HEK293 (cell line): ENCODE results near the gene FGF12.
A peak's percentile ranks its signal among the peaks of the same experiment; 100 is the strongest.

Experiments
- ZNF174 ChIP-seq: fragments of 450-650 bp; formaldehyde crosslinking; IDR thresholded peaks from 2 replicates; pipeline ENCODE4 v1.5.0; 2017; ENCODE audit warnings: missing biosample characterization, mild to moderate bottlenecking, missing genetic modification characterization
- ZNF311 ChIP-seq: fragments of 450-650 bp; formaldehyde crosslinking; IDR thresholded peaks from 2 replicates; pipeline ENCODE4 v1.5.1; 2017; ENCODE audit warnings: missing biosample characterization, missing genetic modification characterization, borderline replicate concordance
- ZNF335 ChIP-seq: fragments of 450-650 bp; formaldehyde crosslinking; conservative IDR thresholded peaks from 2 replicates; pipeline ENCODE4 v1.5.1; 2016; ENCODE audit warnings: missing biosample characterization, missing genetic modification characterization
- ZNF354C ChIP-seq: fragments of 450-650 bp; formaldehyde crosslinking; IDR thresholded peaks from 2 replicates; pipeline ENCODE4 v1.5.1; 2016; ENCODE audit warnings: missing biosample characterization, missing genetic modification characterization, low read depth, borderline replicate concordance
- TF ChIP-seq, protein P1 (sequence below): fragments of 450-650 bp; formaldehyde crosslinking; IDR thresholded peaks from 2 replicates; pipeline ENCODE4 v1.5.1; 2016; ENCODE audit warnings: missing biosample characterization, missing genetic modification characterization
- TF ChIP-seq, protein P2 (sequence below): fragments of 450-650 bp; formaldehyde crosslinking; IDR thresholded peaks from 2 replicates; pipeline ENCODE4 v1.5.1; 2016; ENCODE audit warnings: missing biosample characterization, missing genetic modification characterization
- TF ChIP-seq, protein P3 (sequence below): fragments of 450-650 bp; formaldehyde crosslinking; IDR thresholded peaks from 2 replicates; pipeline ENCODE4 v1.5.1; 2017; ENCODE audit warnings: missing biosample characterization, missing genetic modification characterization

DNA sequence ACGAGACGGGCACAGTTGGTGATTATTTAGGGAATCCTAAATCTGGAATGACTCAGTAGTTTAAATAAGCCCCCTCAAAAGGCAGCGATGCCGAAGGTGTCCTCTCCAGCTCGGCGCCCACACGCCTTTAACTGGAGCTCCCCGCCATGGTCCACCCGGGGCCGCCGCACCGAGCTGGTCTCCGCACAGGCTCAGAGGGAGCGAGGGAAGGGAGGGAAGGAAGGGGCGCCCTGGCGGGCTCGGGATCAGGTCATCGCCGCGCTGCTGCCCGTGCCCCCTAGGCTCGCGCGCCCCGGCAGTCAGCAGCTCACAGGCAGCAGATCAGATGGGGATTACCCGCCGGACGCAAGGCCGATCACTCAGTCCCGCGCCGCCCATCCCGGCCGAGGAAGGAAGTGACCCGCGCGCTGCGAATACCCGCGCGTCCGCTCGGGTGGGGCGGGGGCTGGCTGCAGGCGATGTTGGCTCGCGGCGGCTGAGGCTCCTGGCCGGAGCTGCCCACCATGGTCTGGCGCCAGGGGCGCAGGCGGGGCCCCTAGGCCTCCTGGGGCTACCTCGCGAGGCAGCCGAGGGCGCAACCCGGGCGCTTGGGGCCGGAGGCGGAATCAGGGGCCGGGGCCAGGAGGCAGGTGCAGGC lies 318.0 kb downstream of the FGF12 start:
- TF ChIP-seq, protein P1, sequence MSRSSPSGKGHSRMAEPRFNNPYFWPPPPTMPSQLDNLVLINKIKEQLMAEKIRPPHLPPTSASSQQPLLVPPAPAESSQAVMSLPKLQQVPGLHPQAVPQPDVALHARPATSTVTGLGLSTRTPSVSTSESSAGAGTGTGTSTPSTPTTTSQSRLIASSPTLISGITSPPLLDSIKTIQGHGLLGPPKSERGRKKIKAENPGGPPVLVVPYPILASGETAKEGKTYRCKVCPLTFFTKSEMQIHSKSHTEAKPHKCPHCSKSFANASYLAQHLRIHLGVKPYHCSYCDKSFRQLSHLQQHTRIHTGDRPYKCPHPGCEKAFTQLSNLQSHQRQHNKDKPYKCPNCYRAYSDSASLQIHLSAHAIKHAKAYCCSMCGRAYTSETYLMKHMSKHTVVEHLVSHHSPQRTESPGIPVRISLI (tag by site-specific recombination): no peak
- TF ChIP-seq, protein P2, sequence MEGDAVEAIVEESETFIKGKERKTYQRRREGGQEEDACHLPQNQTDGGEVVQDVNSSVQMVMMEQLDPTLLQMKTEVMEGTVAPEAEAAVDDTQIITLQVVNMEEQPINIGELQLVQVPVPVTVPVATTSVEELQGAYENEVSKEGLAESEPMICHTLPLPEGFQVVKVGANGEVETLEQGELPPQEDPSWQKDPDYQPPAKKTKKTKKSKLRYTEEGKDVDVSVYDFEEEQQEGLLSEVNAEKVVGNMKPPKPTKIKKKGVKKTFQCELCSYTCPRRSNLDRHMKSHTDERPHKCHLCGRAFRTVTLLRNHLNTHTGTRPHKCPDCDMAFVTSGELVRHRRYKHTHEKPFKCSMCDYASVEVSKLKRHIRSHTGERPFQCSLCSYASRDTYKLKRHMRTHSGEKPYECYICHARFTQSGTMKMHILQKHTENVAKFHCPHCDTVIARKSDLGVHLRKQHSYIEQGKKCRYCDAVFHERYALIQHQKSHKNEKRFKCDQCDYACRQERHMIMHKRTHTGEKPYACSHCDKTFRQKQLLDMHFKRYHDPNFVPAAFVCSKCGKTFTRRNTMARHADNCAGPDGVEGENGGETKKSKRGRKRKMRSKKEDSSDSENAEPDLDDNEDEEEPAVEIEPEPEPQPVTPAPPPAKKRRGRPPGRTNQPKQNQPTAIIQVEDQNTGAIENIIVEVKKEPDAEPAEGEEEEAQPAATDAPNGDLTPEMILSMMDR (tag by site-specific recombination): no peak
- TF ChIP-seq ZNF174 (tag by site-specific recombination) (no peak), ZNF335 (peak; percentile 68), ZNF354C (no peak), ZNF311 (tag by site-specific recombination) (no peak)
- TF ChIP-seq, protein P3, sequence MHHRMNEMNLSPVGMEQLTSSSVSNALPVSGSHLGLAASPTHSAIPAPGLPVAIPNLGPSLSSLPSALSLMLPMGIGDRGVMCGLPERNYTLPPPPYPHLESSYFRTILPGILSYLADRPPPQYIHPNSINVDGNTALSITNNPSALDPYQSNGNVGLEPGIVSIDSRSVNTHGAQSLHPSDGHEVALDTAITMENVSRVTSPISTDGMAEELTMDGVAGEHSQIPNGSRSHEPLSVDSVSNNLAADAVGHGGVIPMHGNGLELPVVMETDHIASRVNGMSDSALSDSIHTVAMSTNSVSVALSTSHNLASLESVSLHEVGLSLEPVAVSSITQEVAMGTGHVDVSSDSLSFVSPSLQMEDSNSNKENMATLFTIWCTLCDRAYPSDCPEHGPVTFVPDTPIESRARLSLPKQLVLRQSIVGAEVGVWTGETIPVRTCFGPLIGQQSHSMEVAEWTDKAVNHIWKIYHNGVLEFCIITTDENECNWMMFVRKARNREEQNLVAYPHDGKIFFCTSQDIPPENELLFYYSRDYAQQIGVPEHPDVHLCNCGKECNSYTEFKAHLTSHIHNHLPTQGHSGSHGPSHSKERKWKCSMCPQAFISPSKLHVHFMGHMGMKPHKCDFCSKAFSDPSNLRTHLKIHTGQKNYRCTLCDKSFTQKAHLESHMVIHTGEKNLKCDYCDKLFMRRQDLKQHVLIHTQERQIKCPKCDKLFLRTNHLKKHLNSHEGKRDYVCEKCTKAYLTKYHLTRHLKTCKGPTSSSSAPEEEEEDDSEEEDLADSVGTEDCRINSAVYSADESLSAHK (tag by site-specific recombination): no peak
